Spinal cord (tissue), 10 donors: ENCODE measurements around the gene ZNF674. TPM values are rescaled to one million over a fixed set of nuclear protein-coding genes. Genes with fewer than 3 reads are reported as not detected.
"Not testable (repeated sequence)": the region's sequence is repeated elsewhere in the genome, so short reads cannot be mapped to it uniquely, and the experiment has no call there.

ENCODE experiments used
- DNase-seq, 6 donors: peaks; one replicate each; pipeline versions ENCODE4 v3.0.0 to v3.0.0-alpha.2; 2013 to 2015; ENCODE audit warnings: low spot score in 6 of 6, low read depth in 4 of 6
- H3K27ac ChIP-seq: one replicate; pipeline ENCODE4 v1.5.1; 2013; ENCODE audit warnings: low read depth, low read length, control low read depth
- H3K27me3 ChIP-seq: one replicate; pipeline ENCODE4 v1.6.1; 2013; ENCODE audit warnings: low read length; ENCODE audit not compliant: control insufficient read depth, insufficient read depth
- H3K36me3 ChIP-seq: one replicate; pipeline ENCODE4 v1.6.1; 2013; ENCODE audit warnings: low read length; ENCODE audit not compliant: control insufficient read depth, insufficient read depth
- H3K4me1 ChIP-seq: one replicate; pipeline ENCODE4 v1.6.1; 2013; ENCODE audit warnings: low read length; ENCODE audit not compliant: control insufficient read depth, insufficient read depth
- H3K4me3 ChIP-seq: one replicate; pipeline ENCODE4 v1.5.1; 2013; ENCODE audit warnings: low read depth, low read length, control low read depth
- H3K9me3 ChIP-seq: one replicate; pipeline ENCODE4 v1.6.1; 2013; ENCODE audit warnings: low read length; ENCODE audit not compliant: control insufficient read depth, insufficient read depth
- WGBS: methylation state at CpG from one replicate; pipeline ENCODE4 v1.1.5; 2013; ENCODE audit warnings: missing lambda C conversion rate; ENCODE audit not compliant: insufficient coverage; 5-methylcytosine and 5-hydroxymethylcytosine counted together
- polyA plus RNA-seq, 2 donors: library from polyadenylated mRNA; unstranded; fragments of 120-200 nt; gene quantifications; one replicate each; pipeline ENCODE4 v1.2.1, GENCODE V29; 2013; ENCODE audit not compliant: insufficient read length in 2 of 2
- total RNA-seq, 2 donors: library from RNA; depleted of rRNA in 1 of 2; stranded (reverse); fragments of 120-200 nt in 1 of 2; fragments of >200 nt in 1 of 2; gene quantifications; one replicate each; pipeline versions ENCODE4 v1.2.3 to v1.2.4, GENCODE V29; 2013 to 2014
- donor health status: healthy.

Gene ZNF674
- total and polyA plus RNA-seq, 4 donors: 7.0 to 7.8 (median 7.2) TPM

- Histone ChIP-seq H3K27ac (no peak overlapping the region), H3K36me3 (no peaks in the 10 kb centered on the region), H3K9me3 (no peaks in the 10 kb centered on the region), H3K4me1 (peaks cover 6% of the 10 kb centered on the region), H3K27me3 (no peaks in the 10 kb centered on the region), H3K4me3 (no peak overlapping the region)
- no peak for DNase-seq
- WGBS: 83% methylated on average over 2 of the region's 6 CpGs
Observed at GRCh38 chrX:46547857-46548256, 2.6 kb upstream of the ZNF674 start.

GRCh38 chrX:46544527-46544926 is 694 bp downstream of the ZNF674 start:
- not testable (repeated sequence) for H3K27ac ChIP-seq

GRCh38 chrX:46543441-46543840 is 1.8 kb downstream of the ZNF674 start:
- WGBS: 57% methylated on average over 1 of the region's 2 CpGs
- Histone ChIP-seq H3K9me3 (no peaks in the 10 kb centered on the region), H3K36me3 (no peaks in the 10 kb centered on the region), H3K4me3 (no peak overlapping the region), H3K27ac (no peak overlapping the region), H3K4me1 (peaks cover 6% of the 10 kb centered on the region), H3K27me3 (no peaks in the 10 kb centered on the region)
- DNase-seq: no peak

More at GRCh38 chrX:46544527-46544926, 694 bp downstream of the ZNF674 start:
- H3K4me1 ChIP-seq, H3K36me3 ChIP-seq, H3K27me3 ChIP-seq, H3K9me3 ChIP-seq: not testable (repeated sequence)
- 60% methylated on average over 5 of the region's 7 CpGs for WGBS
- peak overlapping the region; percentile 80 for H3K4me3 ChIP-seq
- peak in 2 of 6 donors; percentile 3 to 4 for DNase-seq

GRCh38 chrX:46531442-46531841 is 13.8 kb downstream of the ZNF674 start:
- no peak overlapping the region for H3K27ac ChIP-seq
- 79% methylated on average over 1 of the region's 3 CpGs for WGBS
- no peaks in the 10 kb centered on the region for H3K4me1 ChIP-seq
- H3K36me3 ChIP-seq: peaks cover 4% of the 10 kb centered on the region
- H3K9me3 ChIP-seq: no peaks in the 10 kb centered on the region
- no peaks in the 10 kb centered on the region for H3K27me3 ChIP-seq
- no peak for DNase-seq
- H3K4me3 ChIP-seq: no peak overlapping the region

GRCh38 chrX:46530404-46530908 is 14.8 kb downstream of the ZNF674 start:
- not testable (repeated sequence) for H3K9me3 ChIP-seq, H3K27me3 ChIP-seq, H3K36me3 ChIP-seq, DNase-seq, H3K4me1 ChIP-seq, H3K27ac ChIP-seq, H3K4me3 ChIP-seq
- 63% methylated on average over 1 of the region's 1 CpG for WGBS

GRCh38 chrX:46529740-46530403 is 15.3 kb downstream of the ZNF674 start:
- not testable (repeated sequence) for H3K36me3 ChIP-seq, H3K4me3 ChIP-seq, H3K27me3 ChIP-seq, H3K9me3 ChIP-seq, H3K27ac ChIP-seq, H3K4me1 ChIP-seq, DNase-seq
- WGBS: 53% methylated on average over 8 of the region's 12 CpGs

GRCh38 chrX:46528640-46529039 is 16.6 kb downstream of the ZNF674 start:
- DNase-seq, H3K36me3 ChIP-seq, H3K27me3 ChIP-seq, H3K27ac ChIP-seq, H3K9me3 ChIP-seq, H3K4me3 ChIP-seq, H3K4me1 ChIP-seq: not testable (repeated sequence)
- 83% methylated on average over 2 of the region's 6 CpGs for WGBS

- Histone ChIP-seq H3K9me3 (peaks cover 4% of the 10 kb centered on the region), H3K4me1 (no peaks in the 10 kb centered on the region), H3K27me3 (no peaks in the 10 kb centered on the region), H3K27ac (no peak overlapping the region), H3K36me3 (no peaks in the 10 kb centered on the region), H3K4me3 (no peak overlapping the region)
- DNase-seq: no peak
- 75% methylated on average over 1 of the region's 1 CpG for WGBS
Observed at GRCh38 chrX:46506076-46506475, 39.1 kb downstream of the ZNF674 start.

GRCh38 chrX:46502848-46503247 is 42.4 kb downstream of the ZNF674 start:
- H3K27me3 ChIP-seq: no peaks in the 10 kb centered on the region
- H3K27ac ChIP-seq: no peak overlapping the region
- no peak for DNase-seq
- no CpG with 5 or more reads among the region's 2 CpGs for WGBS
- H3K4me1 ChIP-seq: no peaks in the 10 kb centered on the region
- no peak overlapping the region for H3K4me3 ChIP-seq
- peaks cover 11% of the 10 kb centered on the region for H3K9me3 ChIP-seq
- no peaks in the 10 kb centered on the region for H3K36me3 ChIP-seq

GRCh38 chrX:46500054-46500453 is 45.2 kb downstream of the ZNF674 start:
- Histone ChIP-seq H3K27ac (no peak overlapping the region), H3K36me3 (no peaks in the 10 kb centered on the region), H3K27me3 (no peaks in the 10 kb centered on the region), H3K4me3 (no peak overlapping the region), H3K9me3 (peaks cover 11% of the 10 kb centered on the region), H3K4me1 (no peaks in the 10 kb centered on the region)
- DNase-seq: no peak
- WGBS: no CpG with 5 or more reads among the region's 1 CpG
